ENCODE measurements around the gene ARID1A. TPM values are rescaled to one million over a fixed set of nuclear protein-coding genes. Genes with fewer than 3 reads are reported as not detected.
"Not testable (repeated sequence)": the region's sequence is repeated elsewhere in the genome, so short reads cannot be mapped to it uniquely, and the experiment has no call there.

Gene ARID1A
- 17.1 TPM for total RNA-seq

GRCh38 chr1:26695356-26696118, at the start of gene ARID1A:
Gene ARID1A (plus strand): TSS chr1:26696015. CDS start chr1:26696404, 389 bp downstream.
- no peak for FAIRE-seq
- peak; percentile 82 to 87 for DNase-seq (ENCODE audit: low spot score in 2 of 2)

GRCh38 chr1:26664802-26665201, 31.0 kb upstream of the ARID1A start:
- FAIRE-seq (no peak), DNase-seq (ENCODE audit: low spot score in 2 of 2) (no peak)

- FAIRE-seq (no peak), DNase-seq (ENCODE audit: low spot score in 2 of 2) (no peak)
Measured at GRCh38 chr1:26666855-26667254, 29.0 kb upstream of the ARID1A start.

- not testable (repeated sequence) for DNase-seq (ENCODE audit: low spot score in 2 of 2); FAIRE-seq
Measured at GRCh38 chr1:26668106-26668786, 27.6 kb upstream of the ARID1A start.

- DNase-seq (ENCODE audit: low spot score in 2 of 2) (peak in 1 of 2 donors; percentile 68), FAIRE-seq (no peak)
Measured at GRCh38 chr1:26677306-26678115, 18.3 kb upstream of the ARID1A start.

GRCh38 chr1:26684763-26685508, 10.9 kb upstream of the ARID1A start:
- FAIRE-seq (no peak), DNase-seq (ENCODE audit: low spot score in 2 of 2) (no peak)

- no peak for DNase-seq (ENCODE audit: low spot score in 2 of 2)
- no peak for FAIRE-seq
Measured at GRCh38 chr1:26686795-26687194, 9.0 kb upstream of the ARID1A start.

GRCh38 chr1:26689504-26689903, 6.3 kb upstream of the ARID1A start:
- FAIRE-seq = no peak
- no peak for DNase-seq (ENCODE audit: low spot score in 2 of 2)

- DNase-seq (ENCODE audit: low spot score in 2 of 2) (no peak), FAIRE-seq (no peak)
Measured at GRCh38 chr1:26690157-26690556, 5.7 kb upstream of the ARID1A start.

- no peak for DNase-seq (ENCODE audit: low spot score in 2 of 2)
- FAIRE-seq = no peak
Measured at GRCh38 chr1:26690576-26691031, 5.2 kb upstream of the ARID1A start.

- peak; percentile 68 to 71 for DNase-seq (ENCODE audit: low spot score in 2 of 2)
- no peak for FAIRE-seq
Measured at GRCh38 chr1:26692211-26692792, 3.5 kb upstream of the ARID1A start.

GRCh38 chr1:26692793-26693490, 2.9 kb upstream of the ARID1A start:
- FAIRE-seq (no peak), DNase-seq (ENCODE audit: low spot score in 2 of 2) (peak; percentile 78 to 83)

- DNase-seq (ENCODE audit: low spot score in 2 of 2) = no peak
- FAIRE-seq = no peak
Measured at GRCh38 chr1:26693599-26694572, 1.9 kb upstream of the ARID1A start.

GRCh38 chr1:26694638-26695355, 1.0 kb upstream of the ARID1A start:
- no peak for FAIRE-seq

GRCh38 chr1:26696119-26696653, 371 bp downstream of the ARID1A start:
- FAIRE-seq (no peak), DNase-seq (ENCODE audit: low spot score in 2 of 2) (peak in 1 of 2 donors; percentile 72)

More at GRCh38 chr1:26694638-26695355, 1.0 kb upstream of the ARID1A start:
- no peak for DNase-seq (ENCODE audit: low spot score in 2 of 2)

GRCh38 chr1:26696654-26697430, 1.0 kb downstream of the ARID1A start:
- FAIRE-seq (no peak), DNase-seq (ENCODE audit: low spot score in 2 of 2) (peak in 1 of 2 donors; percentile 56)
